ENCODE measurements around the gene ICE1. TPM values are rescaled to one million over a fixed set of nuclear protein-coding genes. Genes with fewer than 3 reads are reported as not detected.

Gene ICE1
- total and polyA plus RNA-seq, 8 donors: 4.0 to 15.0 (median 9.3) TPM

- intact Hi-C loops (cut with DNase I): no loop called here
- Histone ChIP-seq H3K27ac (no peak overlapping the region), H3K4me3 (no peak overlapping the region), H3K36me3 (no peaks in the 10 kb centered on the region), H3K4me1 (no peaks in the 10 kb centered on the region), H3K9me3 (no peaks in the 10 kb centered on the region), H3K27me3 (no peaks in the 10 kb centered on the region)
- WGBS, 2 donors: 63 to 79% methylated on average over 8 of the region's 8 CpGs
- ATAC-seq (no peak), DNase-seq (no peak), FAIRE-seq (no peak)
- TF ChIP-seq CTCF (IDR thresholded peaks at IDR 0.05): no peak
Measured at GRCh38 chr5:5537426-5537825, 114.9 kb downstream of the ICE1 start.

- 50 to 56% methylated on average over 3 of the region's 3 CpGs for WGBS, 2 donors
- H3K4me3 ChIP-seq: no peak overlapping the region
- TF ChIP-seq CTCF (IDR thresholded peaks at IDR 0.05): no peak
- intact Hi-C loops (cut with DNase I): no loop called here
- no peak for ATAC-seq
- H3K4me1 ChIP-seq: no peaks in the 10 kb centered on the region
- FAIRE-seq: no peak
- H3K9me3 ChIP-seq: no peaks in the 10 kb centered on the region
- H3K27ac ChIP-seq: no peak overlapping the region
- no peaks in the 10 kb centered on the region for H3K27me3 ChIP-seq
- no peak for DNase-seq
- no peaks in the 10 kb centered on the region for H3K36me3 ChIP-seq
Measured at GRCh38 chr5:5539590-5539989, 117.1 kb downstream of the ICE1 start.
